GM20000 (cell line): ENCODE data around the gene MAP6.

Experiments
- DNase-seq: peaks from one replicate; pipeline ENCODE4 v3.0.0; 2012; ENCODE audit warnings: low spot score
- CTCF ChIP-seq: IDR thresholded peaks from 2 replicates; pipeline ENCODE4 v1.5.1; 2012; ENCODE audit warnings: mild to moderate bottlenecking, control low read depth; ENCODE audit errors: extremely low read depth, missing control alignments

MAP6 gene

GRCh38 chr11:75653532-75653931, 15.3 kb downstream of the MAP6 start:
- no peak for TF ChIP-seq CTCF
- DNase-seq, result no peak

GRCh38 chr11:75652936-75653335, 15.9 kb downstream of the MAP6 start:
- no peak for TF ChIP-seq CTCF
- no peak for DNase-seq

GRCh38 chr11:75651218-75651617, 17.6 kb downstream of the MAP6 start:
- no peak for TF ChIP-seq CTCF
- no peak for DNase-seq

GRCh38 chr11:75650167-75650723, 18.6 kb downstream of the MAP6 start:
- TF ChIP-seq CTCF, result no peak
- no peak for DNase-seq

- DNase-seq, result no peak
- no peak for TF ChIP-seq CTCF
These were observed 23.9 kb downstream of the MAP6 start for GRCh38 chr11:75644946-75645345.

GRCh38 chr11:75644370-75644769, 24.5 kb downstream of the MAP6 start:
- DNase-seq, result no peak
- TF ChIP-seq CTCF, result no peak

- no peak for TF ChIP-seq CTCF
- no peak for DNase-seq
These were observed 26.3 kb downstream of the MAP6 start for GRCh38 chr11:75642402-75643113.
